22Rv1 (cell line): ENCODE measurements around the gene MDFIC2.

Experiments
- ZFX ChIP-seq: fragments of 450-650 bp; IDR thresholded peaks from 2 replicates; pipeline ENCODE4 v1.6.1; 2017; ENCODE audit warnings: antibody characterized with exemption, borderline replicate concordance
- TF ChIP-seq, protein P1 (sequence below): fragments of 450-650 bp; IDR thresholded peaks from 2 replicates; pipeline ENCODE4 v1.5.1; 2017; ENCODE audit warnings: mild to moderate bottlenecking

DNA sequence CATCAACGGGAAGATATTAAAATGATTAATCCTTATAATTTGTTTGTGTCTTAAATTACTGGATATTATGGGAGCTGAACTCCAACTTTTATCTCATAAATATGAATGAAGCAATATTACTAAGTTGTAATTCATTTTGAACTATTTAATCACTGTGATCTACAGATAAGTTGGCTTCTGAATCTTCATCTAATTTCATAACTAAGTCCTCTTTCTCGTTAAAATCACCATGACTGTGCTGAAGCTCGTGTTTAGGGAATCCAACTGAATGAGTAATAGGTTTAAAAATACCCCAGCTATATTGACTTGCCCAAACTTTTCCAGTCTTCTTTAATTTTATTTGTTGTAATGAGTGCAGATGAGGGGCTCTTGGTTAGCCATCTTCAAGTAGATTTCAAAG is 14.1 kb downstream of the MDFIC2 start:
- TF ChIP-seq, protein P1, sequence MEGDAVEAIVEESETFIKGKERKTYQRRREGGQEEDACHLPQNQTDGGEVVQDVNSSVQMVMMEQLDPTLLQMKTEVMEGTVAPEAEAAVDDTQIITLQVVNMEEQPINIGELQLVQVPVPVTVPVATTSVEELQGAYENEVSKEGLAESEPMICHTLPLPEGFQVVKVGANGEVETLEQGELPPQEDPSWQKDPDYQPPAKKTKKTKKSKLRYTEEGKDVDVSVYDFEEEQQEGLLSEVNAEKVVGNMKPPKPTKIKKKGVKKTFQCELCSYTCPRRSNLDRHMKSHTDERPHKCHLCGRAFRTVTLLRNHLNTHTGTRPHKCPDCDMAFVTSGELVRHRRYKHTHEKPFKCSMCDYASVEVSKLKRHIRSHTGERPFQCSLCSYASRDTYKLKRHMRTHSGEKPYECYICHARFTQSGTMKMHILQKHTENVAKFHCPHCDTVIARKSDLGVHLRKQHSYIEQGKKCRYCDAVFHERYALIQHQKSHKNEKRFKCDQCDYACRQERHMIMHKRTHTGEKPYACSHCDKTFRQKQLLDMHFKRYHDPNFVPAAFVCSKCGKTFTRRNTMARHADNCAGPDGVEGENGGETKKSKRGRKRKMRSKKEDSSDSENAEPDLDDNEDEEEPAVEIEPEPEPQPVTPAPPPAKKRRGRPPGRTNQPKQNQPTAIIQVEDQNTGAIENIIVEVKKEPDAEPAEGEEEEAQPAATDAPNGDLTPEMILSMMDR, result no peak
- no peak for TF ChIP-seq ZFX
